Measurements from ENCODE around the gene RAB3C. TPM values are rescaled to one million over a fixed set of nuclear protein-coding genes. Genes with fewer than 3 reads are reported as not detected.

The RAB3C gene
- total RNA-seq, 4 donors from 2014 or later, result 0.09 to 0.38 (median 0.21) TPM; not detected in 1

DNA sequence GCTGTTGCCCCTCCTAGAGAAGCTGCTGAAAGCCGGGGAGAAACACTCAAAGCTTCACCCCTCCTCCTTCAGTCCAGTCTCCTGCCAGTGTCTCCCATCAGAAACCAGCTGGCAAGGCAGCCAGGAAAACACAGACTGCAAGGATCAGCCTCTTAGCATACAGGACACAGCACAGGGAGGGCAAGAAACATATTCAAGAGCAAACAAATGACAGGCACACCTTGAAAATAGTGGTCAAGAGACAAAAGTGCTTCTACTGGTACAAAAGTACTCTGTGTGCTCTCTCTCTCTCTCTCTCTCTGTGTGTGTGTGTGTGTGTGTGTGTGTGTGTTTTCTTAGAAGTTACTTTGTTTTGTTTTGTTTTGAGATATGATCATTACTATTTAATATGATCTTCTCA, 227.2 kb downstream of the RAB3C start:
- no peaks in the 10 kb centered on the region for H3K4me1 ChIP-seq
- no peak for DNase-seq
- no peak overlapping the region for H3K4me3 ChIP-seq
- H3K9me3 ChIP-seq, result no peaks in the 10 kb centered on the region
- no peak overlapping the region for H3K27ac ChIP-seq
- no peaks in the 10 kb centered on the region for H3K36me3 ChIP-seq
- H3K27me3 ChIP-seq, result peaks cover 0 to 24% (median under 1%) of the 10 kb centered on the region in 4 donors
- intact Hi-C loops (cut with DNase I), result no loop called here
- 22 to 33% methylated on average over 1 of the region's 1 CpG for WGBS, 2 donors
- TF ChIP-seq, protein P1, sequence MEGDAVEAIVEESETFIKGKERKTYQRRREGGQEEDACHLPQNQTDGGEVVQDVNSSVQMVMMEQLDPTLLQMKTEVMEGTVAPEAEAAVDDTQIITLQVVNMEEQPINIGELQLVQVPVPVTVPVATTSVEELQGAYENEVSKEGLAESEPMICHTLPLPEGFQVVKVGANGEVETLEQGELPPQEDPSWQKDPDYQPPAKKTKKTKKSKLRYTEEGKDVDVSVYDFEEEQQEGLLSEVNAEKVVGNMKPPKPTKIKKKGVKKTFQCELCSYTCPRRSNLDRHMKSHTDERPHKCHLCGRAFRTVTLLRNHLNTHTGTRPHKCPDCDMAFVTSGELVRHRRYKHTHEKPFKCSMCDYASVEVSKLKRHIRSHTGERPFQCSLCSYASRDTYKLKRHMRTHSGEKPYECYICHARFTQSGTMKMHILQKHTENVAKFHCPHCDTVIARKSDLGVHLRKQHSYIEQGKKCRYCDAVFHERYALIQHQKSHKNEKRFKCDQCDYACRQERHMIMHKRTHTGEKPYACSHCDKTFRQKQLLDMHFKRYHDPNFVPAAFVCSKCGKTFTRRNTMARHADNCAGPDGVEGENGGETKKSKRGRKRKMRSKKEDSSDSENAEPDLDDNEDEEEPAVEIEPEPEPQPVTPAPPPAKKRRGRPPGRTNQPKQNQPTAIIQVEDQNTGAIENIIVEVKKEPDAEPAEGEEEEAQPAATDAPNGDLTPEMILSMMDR (IDR thresholded peaks at IDR 0.05), result no peak
- TF ChIP-seq POLR2A (IDR thresholded peaks at IDR 0.05), result no peak

DNA sequence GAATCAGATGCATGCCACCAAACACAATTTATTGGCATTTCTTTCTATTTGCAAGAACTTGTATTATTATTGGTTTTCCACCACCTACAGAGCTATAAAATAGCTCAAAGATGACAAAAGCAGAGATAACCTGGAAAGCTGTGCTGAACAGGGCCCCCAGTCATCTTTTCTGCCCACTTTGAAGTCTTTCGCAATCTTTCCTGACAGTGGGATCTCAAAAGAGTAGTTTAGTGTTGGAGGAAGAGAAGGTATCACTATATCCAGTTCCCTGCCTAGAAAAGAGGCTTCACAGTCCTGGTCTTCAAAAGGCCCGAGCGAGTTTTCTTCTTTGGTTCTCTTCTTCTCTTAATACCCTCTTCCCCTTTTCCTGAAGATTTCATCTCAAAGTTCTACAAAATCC, 231.0 kb downstream of the RAB3C start:
- H3K27me3 ChIP-seq, result peaks cover 0 to 8% (median 0%) of the 10 kb centered on the region in 4 donors
- H3K4me3 ChIP-seq, result no peak overlapping the region
- no peak for DNase-seq
- intact Hi-C loops (cut with DNase I), result no loop called here
- H3K4me1 ChIP-seq, result no peaks in the 10 kb centered on the region
- H3K27ac ChIP-seq, result no peak overlapping the region
- TF ChIP-seq POLR2A (IDR thresholded peaks at IDR 0.05), result no peak
- TF ChIP-seq, protein P1 (IDR thresholded peaks at IDR 0.05), result no peak
- WGBS, 2 donors, result 85 to 93% methylated on average over 3 of the region's 3 CpGs
- no peaks in the 10 kb centered on the region for H3K36me3 ChIP-seq
- no peaks in the 10 kb centered on the region for H3K9me3 ChIP-seq

DNA sequence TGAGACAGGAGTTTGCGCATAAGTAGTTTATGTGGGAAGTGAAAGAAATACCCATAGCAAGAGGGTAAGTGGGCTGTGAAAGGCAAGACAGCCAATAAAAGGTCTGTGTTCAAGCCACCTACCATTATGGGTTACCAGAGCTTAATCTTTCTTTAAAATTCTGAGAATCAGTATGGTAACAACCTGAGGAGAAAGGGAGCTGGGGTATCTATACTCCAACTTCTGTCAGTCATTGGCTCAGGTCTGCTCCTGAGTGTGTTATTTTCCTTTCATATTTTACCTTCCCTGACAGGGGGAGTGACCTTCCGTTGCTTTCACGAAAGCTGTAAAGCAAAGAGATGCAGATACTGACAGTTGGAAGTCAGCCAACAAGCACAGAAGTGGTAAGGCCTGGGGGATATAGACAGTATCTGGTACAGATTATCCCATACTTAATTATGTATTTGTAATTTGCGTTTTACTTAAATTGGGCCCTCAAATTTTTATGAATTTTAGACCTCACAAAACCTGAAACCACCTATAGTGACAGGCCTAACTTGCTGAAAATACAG, 233.4 kb downstream of the RAB3C start:
- Histone ChIP-seq H3K4me1 (no peaks in the 10 kb centered on the region), H3K4me3 (no peak overlapping the region), H3K36me3 (no peaks in the 10 kb centered on the region), H3K27ac (no peak overlapping the region), H3K27me3 (peaks cover 0 to 8% (median 0%) of the 10 kb centered on the region in 4 donors), H3K9me3 (no peaks in the 10 kb centered on the region)
- no peak for TF ChIP-seq POLR2A (IDR thresholded peaks at IDR 0.05)
- TF ChIP-seq, protein P1 (IDR thresholded peaks at IDR 0.05), result no peak
- no peak for DNase-seq
- WGBS, 2 donors, result 76 to 89% methylated on average over 4 of the region's 4 CpGs
- intact Hi-C loops (cut with DNase I), result no loop called here

DNA sequence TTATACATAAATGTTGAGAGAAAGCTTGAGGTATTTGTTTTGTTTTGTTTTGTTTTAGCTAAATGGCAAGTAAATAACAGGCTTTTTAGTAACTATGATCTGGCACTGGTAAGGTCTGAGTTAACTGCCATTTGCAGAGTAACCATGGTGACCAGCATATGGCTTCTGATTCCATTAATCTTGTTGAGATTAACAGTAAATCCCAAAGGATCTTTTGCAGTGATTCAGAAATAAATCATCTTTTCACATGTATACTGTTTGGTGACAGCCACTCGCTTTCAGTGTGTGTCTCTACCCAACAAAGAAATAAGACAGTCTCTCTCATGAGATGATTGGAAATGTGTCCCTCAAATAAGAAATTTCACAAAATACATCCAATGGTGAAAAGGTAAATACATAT, 235.6 kb downstream of the RAB3C start:
- H3K36me3 ChIP-seq, result no peaks in the 10 kb centered on the region
- TF ChIP-seq, protein P1 (IDR thresholded peaks at IDR 0.05), result no peak
- TF ChIP-seq POLR2A (IDR thresholded peaks at IDR 0.05), result no peak
- intact Hi-C loops (cut with DNase I), result no loop called here
- no peaks in the 10 kb centered on the region for H3K4me1 ChIP-seq
- H3K9me3 ChIP-seq, result no peaks in the 10 kb centered on the region
- DNase-seq, result no peak
- peaks cover 0 to 8% (median 0%) of the 10 kb centered on the region in 4 donors for H3K27me3 ChIP-seq
- WGBS, 2 donors, result 31 to 43% methylated on average over 1 of the region's 1 CpG
- no peak overlapping the region for H3K4me3 ChIP-seq
- H3K27ac ChIP-seq, result no peak overlapping the region

DNA sequence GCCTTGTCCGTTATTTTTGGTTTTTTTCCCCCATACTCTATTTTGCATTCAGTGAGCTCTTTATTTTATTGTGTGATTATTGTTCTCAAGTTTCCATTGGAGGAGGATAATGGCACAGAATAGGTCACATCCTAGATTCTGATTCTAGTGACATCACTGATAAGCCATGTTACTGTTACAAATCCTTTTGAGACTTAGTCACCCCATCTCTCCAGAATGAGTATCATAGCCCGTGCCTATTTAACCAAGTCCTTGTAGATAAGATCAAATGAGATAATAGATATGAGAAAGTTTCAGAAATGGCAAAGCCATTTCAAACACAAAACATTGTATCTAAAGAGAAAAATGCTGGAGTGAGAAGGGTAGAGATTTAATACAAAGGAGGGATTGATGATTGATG, 242.6 kb downstream of the RAB3C start:
- DNase-seq, result no peak
- WGBS, 2 donors, result 70 to 86% methylated on average over 2 of the region's 2 CpGs
- no peaks in the 10 kb centered on the region for H3K9me3 ChIP-seq
- H3K4me3 ChIP-seq, result no peak overlapping the region
- no peak overlapping the region for H3K27ac ChIP-seq
- peaks cover 0 to 5% (median 0%) of the 10 kb centered on the region in 4 donors for H3K27me3 ChIP-seq
- intact Hi-C loops (cut with DNase I), result no loop called here
- TF ChIP-seq, protein P1 (IDR thresholded peaks at IDR 0.05), result no peak
- TF ChIP-seq POLR2A (IDR thresholded peaks at IDR 0.05), result no peak
- no peaks in the 10 kb centered on the region for H3K36me3 ChIP-seq
- no peaks in the 10 kb centered on the region for H3K4me1 ChIP-seq
